ENCODE measurements around the gene SMYD3.

Gene SMYD3

DNA sequence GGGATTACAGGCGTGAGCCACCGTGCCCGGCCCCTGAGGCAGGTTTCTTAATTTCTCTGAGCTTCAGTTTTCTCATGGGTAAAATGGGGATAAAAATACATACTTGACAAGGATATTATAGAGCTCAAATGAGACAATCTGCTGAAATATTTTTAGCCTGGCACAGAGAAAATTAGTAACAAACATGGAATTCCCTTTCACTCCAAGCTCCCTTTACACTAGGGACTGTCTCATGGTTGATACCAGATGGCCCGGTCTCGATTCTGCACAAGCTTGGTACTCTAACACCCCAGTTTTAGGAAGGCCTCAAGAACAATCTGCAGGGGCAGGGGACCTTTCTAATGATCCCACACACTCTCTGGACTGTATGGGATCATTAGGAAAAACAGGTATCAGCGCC lies 671.7 kb downstream of the SMYD3 start:
- Histone ChIP-seq H3K9me2 (replicated peaks; ENCODE audit: insufficient read depth, low read length) (no peaks in the 10 kb centered on the region), H3K4me2 (ENCODE audit: low read depth, low read length) (no peak overlapping the region), H3K36me3 (replicated peaks; ENCODE audit: insufficient read depth, low read length) (no peaks in the 10 kb centered on the region), H3K4me3 (ENCODE audit: low read length) (no peak overlapping the region), H3K27me3 (replicated peaks; ENCODE audit: insufficient read depth, low read length) (no peaks in the 10 kb centered on the region), H3K9me3 (replicated peaks; ENCODE audit: insufficient read depth, low read length) (no peaks in the 10 kb centered on the region), H3K4me1 (ENCODE audit: low read length) (no peaks in the 10 kb centered on the region), H3K79me2 (ENCODE audit: low read length) (no peaks in the 10 kb centered on the region), H3K9ac (ENCODE audit: low read length) (no peak overlapping the region), H2AFZ (ENCODE audit: low read length) (no peak overlapping the region), H3K27ac (ENCODE audit: low read length) (no peak overlapping the region), H4K20me1 (ENCODE audit: insufficient read depth, low read length) (no peaks in the 10 kb centered on the region), H3F3A (ENCODE audit: insufficient read depth, low read length) (no peaks in the 10 kb centered on the region)
- TF ChIP-seq, protein P1, sequence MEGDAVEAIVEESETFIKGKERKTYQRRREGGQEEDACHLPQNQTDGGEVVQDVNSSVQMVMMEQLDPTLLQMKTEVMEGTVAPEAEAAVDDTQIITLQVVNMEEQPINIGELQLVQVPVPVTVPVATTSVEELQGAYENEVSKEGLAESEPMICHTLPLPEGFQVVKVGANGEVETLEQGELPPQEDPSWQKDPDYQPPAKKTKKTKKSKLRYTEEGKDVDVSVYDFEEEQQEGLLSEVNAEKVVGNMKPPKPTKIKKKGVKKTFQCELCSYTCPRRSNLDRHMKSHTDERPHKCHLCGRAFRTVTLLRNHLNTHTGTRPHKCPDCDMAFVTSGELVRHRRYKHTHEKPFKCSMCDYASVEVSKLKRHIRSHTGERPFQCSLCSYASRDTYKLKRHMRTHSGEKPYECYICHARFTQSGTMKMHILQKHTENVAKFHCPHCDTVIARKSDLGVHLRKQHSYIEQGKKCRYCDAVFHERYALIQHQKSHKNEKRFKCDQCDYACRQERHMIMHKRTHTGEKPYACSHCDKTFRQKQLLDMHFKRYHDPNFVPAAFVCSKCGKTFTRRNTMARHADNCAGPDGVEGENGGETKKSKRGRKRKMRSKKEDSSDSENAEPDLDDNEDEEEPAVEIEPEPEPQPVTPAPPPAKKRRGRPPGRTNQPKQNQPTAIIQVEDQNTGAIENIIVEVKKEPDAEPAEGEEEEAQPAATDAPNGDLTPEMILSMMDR (IDR thresholded peaks at IDR 0.05; ENCODE audit: low read length), result no peak
- TF ChIP-seq EZH2phosphoT487 (IDR thresholded peaks at IDR 0.05; ENCODE audit: low read length) (no peak), EZH2 (optimal IDR thresholded peaks at IDR 0.05; ENCODE audit: low read depth, low read length) (no peak)
- DNase-seq, result no peak

DNA sequence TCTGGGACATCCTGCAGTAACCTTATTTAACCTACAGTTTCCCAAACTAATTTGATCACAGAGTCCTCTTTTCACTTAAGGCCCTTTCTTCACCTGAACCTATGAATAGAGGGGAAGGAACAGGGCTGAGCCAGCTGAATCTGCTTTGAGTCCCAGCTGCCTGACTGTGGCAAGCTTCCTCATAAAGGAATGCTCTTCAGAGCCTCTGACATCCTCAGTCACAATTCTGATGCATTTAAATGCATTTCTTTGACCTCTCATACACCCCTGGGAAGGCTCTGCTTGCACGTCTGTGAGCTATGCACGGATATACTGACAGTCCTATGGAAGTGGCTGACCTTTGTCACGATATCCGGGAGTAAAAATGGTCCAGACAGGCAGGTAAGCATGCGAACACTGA lies 673.1 kb downstream of the SMYD3 start:
- H3K4me2 ChIP-seq (ENCODE audit: low read depth, low read length), result no peak overlapping the region
- no peaks in the 10 kb centered on the region for H3K4me1 ChIP-seq (ENCODE audit: low read length)
- H2AFZ ChIP-seq (ENCODE audit: low read length), result no peak overlapping the region
- H3K79me2 ChIP-seq (ENCODE audit: low read length), result no peaks in the 10 kb centered on the region
- no peaks in the 10 kb centered on the region for H3F3A ChIP-seq (ENCODE audit: insufficient read depth, low read length)
- no peaks in the 10 kb centered on the region for H3K36me3 ChIP-seq (replicated peaks; ENCODE audit: insufficient read depth, low read length)
- no peak overlapping the region for H3K4me3 ChIP-seq (ENCODE audit: low read length)
- H3K9me2 ChIP-seq (replicated peaks; ENCODE audit: insufficient read depth, low read length), result no peaks in the 10 kb centered on the region
- H3K9ac ChIP-seq (ENCODE audit: low read length), result no peak overlapping the region
- H3K27me3 ChIP-seq (replicated peaks; ENCODE audit: insufficient read depth, low read length), result no peaks in the 10 kb centered on the region
- no peak for TF ChIP-seq EZH2phosphoT487 (IDR thresholded peaks at IDR 0.05; ENCODE audit: low read length)
- TF ChIP-seq, protein P1 (IDR thresholded peaks at IDR 0.05; ENCODE audit: low read length), result no peak
- TF ChIP-seq EZH2 (optimal IDR thresholded peaks at IDR 0.05; ENCODE audit: low read depth, low read length), result no peak
- H4K20me1 ChIP-seq (ENCODE audit: insufficient read depth, low read length), result no peaks in the 10 kb centered on the region
- H3K27ac ChIP-seq (ENCODE audit: low read length), result no peak overlapping the region
- no peaks in the 10 kb centered on the region for H3K9me3 ChIP-seq (replicated peaks; ENCODE audit: insufficient read depth, low read length)
- no peak for DNase-seq

DNA sequence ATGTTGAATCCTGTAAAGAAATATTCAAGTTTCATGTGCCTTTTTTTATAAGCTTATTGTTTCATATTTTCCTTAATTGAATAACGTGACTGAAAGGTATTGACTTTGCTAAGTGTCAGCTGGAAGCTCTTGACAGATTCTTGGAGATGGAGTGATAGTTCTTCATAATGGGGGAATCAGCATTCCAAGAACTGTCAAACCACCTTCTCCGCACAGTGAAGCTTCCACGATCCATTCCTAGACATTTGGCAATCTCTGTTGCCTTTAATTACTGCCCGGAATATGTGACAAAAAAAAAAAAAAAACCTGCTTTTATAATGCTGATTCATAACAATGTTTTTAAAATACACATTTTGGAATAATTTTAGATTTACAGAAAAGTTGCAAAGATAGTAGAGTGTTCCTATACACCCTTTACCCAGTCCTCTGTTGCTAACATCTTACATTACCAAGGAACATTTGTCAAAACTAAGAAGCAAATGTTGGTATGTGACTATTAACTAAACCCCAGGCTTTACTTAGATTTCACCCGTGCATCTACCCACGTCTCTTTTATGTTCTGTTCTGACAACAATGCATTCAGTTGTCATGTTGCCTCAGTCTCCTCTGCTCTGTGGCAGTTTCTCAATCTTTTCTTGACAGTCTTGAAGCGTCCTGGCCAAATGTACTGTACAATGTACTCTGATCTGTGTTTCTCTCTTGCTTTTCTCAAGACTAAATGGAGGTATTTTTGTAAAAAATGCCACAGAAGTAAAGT lies 674.1 kb downstream of the SMYD3 start:
- TF ChIP-seq, protein P1 (IDR thresholded peaks at IDR 0.05; ENCODE audit: low read length), result no peak
- TF ChIP-seq EZH2phosphoT487 (IDR thresholded peaks at IDR 0.05; ENCODE audit: low read length) (no peak), EZH2 (optimal IDR thresholded peaks at IDR 0.05; ENCODE audit: low read depth, low read length) (no peak)
- no peak overlapping the region for H3K4me2 ChIP-seq (ENCODE audit: low read depth, low read length)

More for the DNA sequence above, 674.1 kb downstream of the SMYD3 start:
- no peaks in the 10 kb centered on the region for H3K9me3 ChIP-seq (replicated peaks; ENCODE audit: insufficient read depth, low read length)
- no peaks in the 10 kb centered on the region for H3K4me1 ChIP-seq (ENCODE audit: low read length)
- no peak for DNase-seq
- no peak overlapping the region for H3K27ac ChIP-seq (ENCODE audit: low read length)
- no peaks in the 10 kb centered on the region for H3K27me3 ChIP-seq (replicated peaks; ENCODE audit: insufficient read depth, low read length)
- no peak overlapping the region for H3K4me3 ChIP-seq (ENCODE audit: low read length)
- H3K79me2 ChIP-seq (ENCODE audit: low read length), result no peaks in the 10 kb centered on the region
- H3K9me2 ChIP-seq (replicated peaks; ENCODE audit: insufficient read depth, low read length), result no peaks in the 10 kb centered on the region
- H4K20me1 ChIP-seq (ENCODE audit: insufficient read depth, low read length), result no peaks in the 10 kb centered on the region
- H3F3A ChIP-seq (ENCODE audit: insufficient read depth, low read length), result no peaks in the 10 kb centered on the region
- no peak overlapping the region for H3K9ac ChIP-seq (ENCODE audit: low read length)
- no peaks in the 10 kb centered on the region for H3K36me3 ChIP-seq (replicated peaks; ENCODE audit: insufficient read depth, low read length)
- no peak overlapping the region for H2AFZ ChIP-seq (ENCODE audit: low read length)
